ENCODE measurements around the gene PIGN. TPM values are rescaled to one million over a fixed set of nuclear protein-coding genes. Genes with fewer than 3 reads are reported as not detected.

Gene PIGN
- polyA plus RNA-seq, 1 donor from 2014 or later = 6.4 TPM

Other genes with a start within 250 kb of the PIGN start
- gene RELCH, start 199 bp upstream of the PIGN start, polyA plus RNA-seq (ENCODE audit: insufficient read depth, low read depth, low replicate concordance) = 9.3 TPM
- 6.0 TPM for gene TNFRSF11A, start 138.3 kb upstream of the PIGN start, polyA plus RNA-seq (ENCODE audit: insufficient read depth, low read depth, low replicate concordance)